Left renal pelvis (tissue), 4 donors: Measurements from ENCODE around the gene SPATA33. TPM values are rescaled to one million over a fixed set of nuclear protein-coding genes. Genes with fewer than 3 reads are reported as not detected.
"Not testable (repeated sequence)": the region's sequence is repeated elsewhere in the genome, so short reads cannot be mapped to it uniquely, and the experiment has no call there.

Source experiments
- DNase-seq, 4 donors: peaks; one replicate each; pipeline ENCODE4 v3.0.0-alpha.2; 2013; ENCODE audit warnings: low read depth in 4 of 4, low spot score in 3 of 4
- polyA plus RNA-seq, 4 donors: library from polyadenylated mRNA; unstranded; fragments of 120-200 nt; gene quantifications; one replicate each; pipeline ENCODE4 v1.2.1, GENCODE V29; 2013; ENCODE audit not compliant: insufficient read length in 4 of 4

Gene SPATA33
- polyA plus RNA-seq, 4 donors = 7.6 to 16.4 (median 15.2) TPM

DNA sequence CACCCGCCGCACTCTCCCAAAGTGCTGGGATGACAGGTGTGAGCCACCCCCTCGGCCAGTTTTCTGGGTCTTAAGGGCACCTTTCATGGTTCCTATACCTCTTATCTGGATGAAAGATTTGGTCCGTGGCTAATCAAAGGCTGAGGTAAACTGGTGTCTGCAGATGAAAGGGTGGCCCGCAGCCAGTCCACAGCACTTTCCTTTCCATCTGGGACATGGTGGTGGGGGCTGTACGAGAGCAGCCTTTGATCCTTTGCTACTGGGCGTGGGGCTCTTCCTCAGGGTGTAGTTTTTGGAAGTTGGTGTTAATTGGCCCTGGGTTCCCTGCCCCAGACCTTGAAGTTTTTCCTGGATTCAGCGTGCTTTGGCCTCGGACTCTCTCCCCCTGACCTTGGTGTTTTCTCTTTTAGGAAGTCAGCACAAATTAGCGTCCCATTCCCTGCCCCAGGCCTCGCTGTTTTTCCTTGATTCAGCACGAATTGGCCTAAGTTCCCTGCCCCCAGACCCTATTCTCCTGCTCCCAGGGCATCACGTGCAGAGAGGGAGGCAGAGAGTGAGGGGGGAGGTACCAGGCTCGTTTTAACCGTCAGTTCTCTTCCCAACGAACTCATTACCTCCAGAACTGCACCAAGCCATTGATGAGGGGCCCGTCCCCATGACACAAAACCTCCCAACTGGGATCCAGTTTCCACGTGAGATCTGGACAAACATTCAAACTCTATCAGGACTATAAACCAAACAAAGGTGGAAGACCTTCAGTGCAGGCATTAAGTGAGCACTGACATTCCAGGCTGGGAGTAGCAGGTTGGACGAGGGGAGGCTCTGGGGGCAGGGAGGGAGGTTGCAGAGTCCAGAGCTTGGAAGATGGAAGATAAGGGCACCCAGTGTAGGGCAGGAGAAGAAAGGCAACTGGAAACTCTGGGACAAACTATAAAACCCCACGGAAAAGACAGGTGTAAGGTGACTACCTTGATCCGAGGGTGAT is 32.6 kb upstream of the SPATA33 start:
- no peak for DNase-seq

DNA sequence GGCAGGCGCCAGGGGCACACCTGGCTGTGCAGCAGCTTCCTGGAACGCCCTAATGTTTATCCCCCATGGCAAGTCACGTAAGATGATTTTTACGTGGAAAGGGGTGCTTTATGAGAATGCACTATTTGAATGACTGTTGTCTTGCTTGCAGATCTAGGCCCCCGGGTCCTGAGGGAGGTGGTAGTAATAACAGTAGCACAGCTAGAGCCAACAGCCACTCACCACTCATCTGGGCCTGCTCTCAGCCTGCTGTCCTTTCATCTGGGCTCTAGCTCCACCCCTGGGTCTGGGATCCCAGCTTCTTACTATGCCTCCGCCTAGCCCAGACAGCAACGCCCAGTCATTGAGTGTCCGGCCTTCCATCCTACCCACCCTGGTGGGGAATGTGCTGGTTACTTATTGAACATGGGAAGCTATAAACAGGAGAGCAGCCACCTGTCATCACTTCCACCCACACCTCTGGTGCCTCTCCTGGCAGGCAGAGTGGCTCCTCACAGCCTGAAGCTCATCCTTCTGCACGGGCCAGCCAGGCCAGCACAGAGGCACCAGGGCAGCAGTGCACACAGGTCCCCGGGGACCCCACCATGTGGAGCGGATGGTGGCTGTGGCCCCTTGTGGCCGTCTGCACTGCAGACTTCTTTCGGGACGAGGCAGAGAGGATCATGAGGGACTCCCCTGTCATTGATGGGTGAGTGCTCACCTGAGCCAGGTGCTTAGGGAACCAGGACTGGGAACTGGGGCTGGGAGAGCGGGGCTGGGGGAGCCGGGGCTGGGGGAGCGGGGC is 27.6 kb upstream of the SPATA33 start:
- no peak for DNase-seq

DNA sequence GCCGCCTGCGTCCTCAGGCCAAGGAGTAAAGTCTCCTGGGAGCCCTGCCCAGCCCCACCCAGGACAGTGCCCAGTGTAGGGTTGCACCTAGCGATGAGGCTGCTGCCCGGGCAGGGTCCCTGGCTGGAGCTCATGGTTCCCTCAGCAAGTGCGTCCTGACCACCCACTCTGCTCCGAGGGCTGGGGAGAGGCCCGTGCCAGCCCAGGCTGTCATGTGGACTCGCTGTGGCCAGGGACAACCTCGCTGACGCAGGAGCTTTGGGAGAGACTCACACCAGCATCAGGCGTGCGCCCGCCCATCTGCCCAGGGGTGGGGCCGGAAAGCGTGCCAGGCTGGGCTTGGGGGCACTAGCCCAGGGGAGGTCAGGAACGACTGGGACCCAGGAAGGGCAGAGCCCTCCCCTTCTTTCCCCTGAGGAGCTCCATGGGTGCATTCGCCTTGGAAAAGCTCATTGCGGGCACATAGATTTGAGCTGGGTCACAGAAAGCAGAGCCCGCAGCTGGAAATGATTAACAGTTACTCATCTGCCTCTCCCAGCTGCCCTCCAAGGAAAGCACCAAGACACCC is 24.5 kb upstream of the SPATA33 start:
- no peak for DNase-seq

DNA sequence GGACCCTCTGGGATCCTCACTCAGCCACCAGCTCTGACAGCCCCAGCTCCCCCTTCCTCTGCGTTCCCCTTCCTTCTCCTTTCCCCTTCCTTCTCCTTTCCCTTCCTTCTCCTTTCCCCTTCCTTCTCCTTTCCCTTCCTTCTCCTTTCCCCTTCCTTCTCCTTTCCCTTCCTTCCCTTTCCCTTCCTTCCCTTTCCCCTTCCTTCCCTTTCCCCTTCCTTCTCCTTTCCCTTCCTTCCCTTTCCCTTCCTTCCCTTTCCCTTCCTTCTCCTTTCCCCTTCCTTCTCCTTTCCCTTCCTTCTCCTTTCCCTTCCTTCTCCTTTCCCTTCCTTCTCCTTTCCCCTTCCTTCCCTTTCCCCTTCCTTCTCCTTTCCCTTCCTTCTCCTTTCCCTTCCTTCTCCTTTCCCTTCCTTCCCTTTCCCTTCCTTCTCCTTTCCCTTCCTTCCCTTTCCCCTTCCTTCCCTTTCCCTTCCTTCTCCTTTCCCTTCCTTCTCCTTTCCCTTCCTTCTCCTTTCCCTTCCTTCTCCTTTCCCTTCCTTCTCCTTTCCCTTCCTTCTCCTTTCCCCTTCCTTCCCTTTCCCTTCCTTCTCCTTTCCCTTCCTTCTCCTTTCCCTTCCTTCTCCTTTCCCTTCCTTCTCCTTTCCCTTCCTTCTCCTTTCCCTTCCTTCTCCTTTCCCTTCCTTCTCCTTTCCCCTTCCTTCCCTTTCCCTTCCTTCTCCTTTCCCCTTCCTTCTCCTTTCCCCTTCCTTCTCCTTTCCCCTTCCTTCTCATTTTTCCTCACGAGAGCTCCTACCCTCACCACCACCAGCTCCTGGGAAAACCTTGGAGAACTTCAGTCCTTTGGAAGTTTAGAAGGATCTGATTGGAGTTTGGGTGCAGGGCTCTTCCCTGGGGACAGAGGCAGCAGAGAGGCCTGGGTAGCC is 22.9 kb upstream of the SPATA33 start:
- not testable (repeated sequence) for DNase-seq

DNA sequence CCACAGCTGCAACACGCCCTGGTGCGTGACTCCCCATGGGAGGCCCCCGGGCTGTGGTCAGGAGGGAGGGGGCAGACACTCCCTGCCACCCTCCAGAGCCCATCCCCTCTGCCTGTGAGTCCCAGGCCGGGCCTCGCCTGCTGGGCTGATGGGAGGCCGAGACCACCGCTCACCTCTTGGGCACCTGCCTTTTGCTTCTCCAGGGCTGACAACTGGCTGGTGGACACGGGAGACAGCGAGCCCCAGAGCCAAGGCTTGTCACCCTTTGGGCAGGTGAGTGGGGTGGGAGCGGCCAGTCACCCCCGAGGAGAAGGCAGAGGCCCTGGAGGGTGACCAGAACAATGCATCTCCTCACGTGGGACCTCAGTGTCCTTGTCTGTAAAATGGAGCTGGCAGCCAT is 21.0 kb upstream of the SPATA33 start:
- DNase-seq = no peak

DNA sequence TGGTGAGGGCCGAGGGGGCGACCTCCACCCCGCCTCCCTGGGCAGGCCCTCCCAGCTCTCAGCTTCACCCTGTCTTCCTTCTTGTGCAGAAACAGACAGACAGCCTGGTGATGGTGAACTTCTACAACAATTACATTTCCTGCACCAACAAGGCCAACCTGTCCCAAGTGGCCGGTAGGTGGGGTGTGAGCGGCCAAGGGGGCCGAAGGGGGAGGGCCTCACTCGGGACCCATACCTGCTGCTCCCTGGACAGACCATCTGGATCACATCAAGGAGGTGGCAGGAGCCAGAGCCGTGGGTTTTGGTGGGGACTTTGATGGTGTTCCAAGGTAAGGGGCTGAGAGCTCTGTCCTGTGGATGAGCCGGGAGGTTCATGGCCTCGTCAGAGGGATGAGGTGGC is 20.3 kb upstream of the SPATA33 start:
- DNase-seq = no peak

DNA sequence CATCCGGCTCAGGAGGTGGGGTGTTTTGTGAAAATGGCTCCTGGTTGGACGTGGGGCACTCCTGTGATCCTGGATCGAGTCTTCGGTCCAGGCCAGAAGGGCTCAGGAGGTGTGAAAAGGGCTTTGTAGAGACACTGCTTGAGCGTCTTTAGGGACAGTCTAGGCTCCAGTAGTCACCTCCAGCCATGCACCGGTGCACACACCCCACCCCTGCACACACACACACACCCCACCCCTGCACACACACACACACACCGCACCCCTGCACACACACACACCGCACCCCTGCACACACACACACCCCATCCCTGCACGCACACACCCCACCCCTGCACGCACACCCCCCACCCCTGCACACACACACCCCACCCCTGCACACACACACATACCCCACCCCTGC is 19.2 kb upstream of the SPATA33 start:
- DNase-seq = no peak

DNA sequence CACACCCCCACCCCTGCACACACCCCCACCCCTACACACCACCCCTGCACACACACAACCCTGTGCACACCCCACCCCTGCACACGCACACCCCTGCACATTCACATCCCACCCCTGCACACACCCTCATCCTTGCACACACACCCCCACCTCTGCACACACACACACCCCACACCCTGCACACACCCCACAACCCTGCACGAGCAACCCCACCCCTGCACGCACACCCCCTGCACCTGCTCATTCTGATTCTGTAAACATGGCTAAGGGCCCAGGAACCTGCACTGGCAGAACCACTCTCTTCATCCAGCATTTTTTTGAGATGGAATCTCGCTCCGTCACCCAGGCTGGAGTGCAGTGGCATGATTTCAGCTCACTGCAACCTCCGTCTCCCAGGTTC is 18.3 kb upstream of the SPATA33 start:
- DNase-seq = no peak

DNA sequence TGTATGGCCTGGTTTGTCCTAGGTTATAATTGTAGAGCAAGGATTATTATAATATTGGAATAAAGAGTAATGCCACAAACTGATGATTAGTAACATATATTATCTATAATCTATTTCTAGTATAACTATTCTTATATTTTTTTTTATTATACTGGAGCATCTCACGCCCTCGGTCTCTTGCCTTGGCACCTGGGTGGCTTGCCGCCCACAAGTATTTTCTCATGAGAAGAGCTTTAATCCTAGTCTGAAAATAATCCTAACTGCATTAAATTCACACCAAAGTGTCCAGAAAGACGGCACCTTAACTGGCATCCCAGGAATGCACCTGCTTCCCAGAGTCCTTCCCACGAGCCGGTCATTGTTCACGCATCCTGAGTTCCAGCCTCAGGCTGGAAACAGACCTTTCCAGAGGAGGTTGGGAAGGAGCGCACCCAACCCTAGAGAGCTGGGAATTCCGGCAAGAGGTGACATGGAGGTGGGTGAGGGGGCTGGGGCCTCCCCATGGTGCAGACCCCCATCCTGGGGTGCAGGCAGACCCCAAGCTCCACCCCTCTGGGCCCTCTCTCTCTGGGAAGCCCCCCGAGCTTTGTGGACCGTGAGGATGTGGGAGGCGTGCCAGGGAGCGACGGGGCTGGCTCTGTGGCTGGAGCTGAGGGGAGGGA is 16.0 kb upstream of the SPATA33 start:
- no peak for DNase-seq

DNA sequence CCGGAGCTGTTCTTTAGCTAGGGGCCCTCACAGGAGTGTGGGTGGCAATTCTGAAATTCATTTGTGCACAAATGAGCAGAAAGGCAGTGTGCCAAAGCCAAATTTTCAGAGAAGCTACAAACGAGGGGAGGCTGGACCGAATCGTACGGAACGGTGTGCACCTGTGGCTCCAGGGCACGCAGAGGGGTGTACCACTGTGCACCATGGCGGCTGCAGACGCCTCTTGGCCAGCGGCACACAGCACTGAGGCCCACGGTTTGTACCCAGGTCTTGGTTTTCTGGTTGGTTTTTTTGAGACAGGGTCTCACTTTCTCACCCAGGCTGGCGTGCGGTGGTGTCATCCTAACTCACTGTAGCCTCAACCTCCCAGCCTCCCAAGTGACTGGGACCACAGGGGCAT is 15.1 kb upstream of the SPATA33 start:
- DNase-seq = no peak

DNA sequence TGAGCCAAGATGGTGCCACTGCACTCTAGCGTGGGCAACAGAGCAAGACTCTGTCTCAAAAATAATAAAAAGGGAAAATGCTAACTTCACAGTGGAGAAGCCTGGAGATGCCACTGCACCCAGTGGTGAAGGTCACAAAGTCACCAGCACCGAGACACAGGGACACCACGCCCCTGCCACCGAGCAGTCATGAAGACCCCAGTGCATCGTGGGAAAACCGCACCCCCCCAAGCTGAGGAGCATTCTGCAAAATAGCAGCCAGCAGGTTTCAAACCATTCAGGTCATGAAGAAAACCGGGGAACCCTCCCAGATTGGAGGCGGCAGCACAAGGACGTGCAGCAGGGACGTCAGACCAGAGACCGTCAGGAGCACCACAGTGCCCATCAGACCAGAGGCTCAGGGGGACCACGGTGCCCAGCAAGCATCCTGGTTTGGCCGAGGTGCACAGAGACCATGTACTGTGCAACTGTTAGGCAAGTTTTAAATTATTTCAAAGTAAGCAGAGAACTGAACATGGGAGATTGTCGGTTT is 13.8 kb upstream of the SPATA33 start:
- no peak for DNase-seq

DNA sequence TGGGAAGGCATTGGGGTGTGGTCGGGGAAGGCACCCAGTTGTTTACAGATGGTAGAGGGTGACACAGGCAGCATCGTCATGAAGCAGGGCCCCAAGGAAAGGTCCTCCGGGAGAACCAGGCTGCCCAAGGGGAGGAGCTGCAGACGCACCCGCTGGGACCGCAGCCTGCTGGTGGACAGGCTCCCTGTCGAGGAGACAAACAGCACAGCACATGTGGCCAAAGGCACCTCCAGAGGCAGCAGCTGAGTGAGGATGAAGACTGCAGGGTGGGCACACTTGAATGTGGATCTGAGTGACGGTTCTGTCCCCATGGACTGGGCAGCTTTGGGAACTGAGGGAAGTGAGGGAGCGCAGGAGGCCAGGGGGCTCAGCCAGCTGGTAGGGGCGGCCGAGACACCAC is 12.5 kb upstream of the SPATA33 start:
- DNase-seq = no peak

DNA sequence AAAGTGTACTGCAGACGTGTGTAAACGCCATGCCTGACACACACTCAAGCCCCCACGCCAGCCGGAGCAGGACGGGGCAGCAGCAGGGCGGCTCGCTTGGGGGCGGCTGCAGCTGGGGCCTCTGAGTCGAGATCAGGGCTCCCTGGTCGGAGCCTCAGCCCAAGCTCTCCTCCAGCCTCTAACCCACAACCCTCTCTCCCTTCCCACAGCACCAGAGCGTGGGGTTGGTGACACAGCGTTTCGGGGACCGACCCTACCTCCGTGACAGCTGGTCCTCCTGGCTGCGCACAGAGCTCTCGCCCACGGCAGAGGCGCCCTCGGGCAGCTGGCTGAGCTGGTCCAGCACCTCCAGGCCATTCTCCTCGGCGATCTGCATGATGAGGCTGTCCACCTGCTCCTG is 11.4 kb upstream of the SPATA33 start:
- no peak for DNase-seq

DNA sequence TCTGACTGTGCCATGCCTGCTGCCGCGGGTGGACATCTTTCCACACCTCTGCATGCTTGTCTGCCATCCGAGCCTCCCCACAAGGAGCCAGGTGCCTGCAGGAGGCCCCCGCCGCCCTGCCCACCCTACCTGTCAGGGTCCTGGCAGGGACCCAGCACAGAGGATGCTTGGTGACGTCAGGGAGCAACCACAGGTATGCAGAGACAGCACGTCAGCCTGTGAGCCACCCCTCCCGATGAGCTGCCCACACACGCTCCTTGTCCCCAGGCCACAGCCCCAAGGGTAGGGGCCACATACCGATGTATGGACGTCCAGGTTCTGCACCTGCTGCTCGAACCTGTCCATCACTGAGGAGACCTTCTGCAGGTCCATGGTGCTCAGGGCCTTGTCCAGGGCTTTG is 10.7 kb upstream of the SPATA33 start:
- DNase-seq = no peak

DNA sequence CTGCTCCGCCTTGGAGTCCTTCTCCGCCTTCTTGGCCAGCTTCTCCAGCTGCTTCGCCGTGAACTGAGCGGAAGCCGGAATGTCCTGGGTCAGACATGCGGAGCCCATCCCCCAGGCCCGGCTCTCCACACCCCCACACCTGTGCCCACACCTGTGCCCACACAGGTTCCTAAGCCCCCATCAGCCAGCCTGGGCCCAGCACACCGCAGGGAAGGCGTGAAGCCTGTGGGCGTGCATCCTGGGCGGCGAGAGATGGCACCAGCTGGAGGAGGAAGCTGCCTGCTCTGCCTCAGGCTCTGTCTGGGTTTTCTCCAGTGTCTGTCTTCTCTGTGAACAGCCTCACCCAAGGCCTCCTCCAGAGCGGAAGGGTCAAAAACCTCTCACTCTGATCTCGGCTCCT is 6.1 kb upstream of the SPATA33 start:
- DNase-seq = no peak

DNA sequence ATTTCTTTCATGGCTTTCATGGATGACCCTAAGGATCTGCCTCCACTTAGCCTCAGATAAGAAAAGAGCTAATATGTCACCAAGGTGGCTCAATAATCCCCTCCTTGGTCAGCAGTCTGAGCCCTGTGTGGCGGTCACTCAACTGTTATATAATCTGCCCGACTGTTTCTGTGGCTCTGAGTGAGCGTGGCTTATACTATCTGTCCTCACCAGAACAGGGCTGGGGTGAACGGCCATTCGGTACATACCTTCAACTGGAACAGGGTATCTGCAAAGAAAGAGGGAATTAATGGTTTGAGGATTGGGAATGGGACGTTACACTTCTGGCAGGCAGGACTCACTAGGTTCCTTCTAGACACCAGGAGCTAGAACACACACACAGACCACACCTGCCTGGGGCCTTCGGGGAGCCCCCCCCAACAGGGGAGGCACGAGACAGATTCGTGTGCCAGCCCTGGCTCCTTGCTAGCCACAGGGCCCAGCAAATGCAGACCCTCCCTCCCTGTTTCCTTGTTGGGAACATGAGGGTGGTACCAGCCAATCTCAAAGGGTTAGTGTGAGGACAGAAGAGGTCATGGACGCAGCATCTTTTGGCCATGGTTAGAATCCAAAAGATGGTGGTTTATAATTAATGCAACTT is 3.9 kb upstream of the SPATA33 start:
- no peak for DNase-seq

DNA sequence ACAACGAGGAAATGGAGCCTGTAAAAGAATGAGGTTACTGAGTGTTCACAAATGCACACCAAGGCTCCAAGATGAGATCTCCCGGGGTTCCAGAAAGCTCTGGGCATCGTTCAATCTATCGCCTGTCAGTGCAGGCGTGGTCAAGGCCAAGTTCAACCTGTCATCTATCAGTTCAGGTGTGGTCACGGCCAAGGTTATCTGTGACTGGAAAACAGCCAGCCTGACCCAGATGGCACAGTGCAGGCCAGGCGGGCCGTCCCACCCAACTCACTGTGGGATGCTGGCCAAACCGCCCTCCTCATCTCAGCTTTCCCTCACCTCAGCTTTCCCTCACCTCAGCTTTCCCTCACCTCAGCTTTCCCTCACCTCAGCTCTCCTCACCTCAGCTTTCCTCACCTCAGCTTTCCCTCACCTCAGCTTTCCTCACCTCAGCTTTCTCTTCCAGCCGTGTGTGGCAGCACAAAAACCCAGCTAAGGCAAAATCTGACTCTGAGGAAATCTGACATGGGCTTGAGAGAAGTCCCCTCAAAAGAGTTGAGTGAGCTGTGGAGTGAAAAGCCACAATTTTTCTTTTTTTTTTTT is 2.5 kb upstream of the SPATA33 start:
- DNase-seq = no peak

DNA sequence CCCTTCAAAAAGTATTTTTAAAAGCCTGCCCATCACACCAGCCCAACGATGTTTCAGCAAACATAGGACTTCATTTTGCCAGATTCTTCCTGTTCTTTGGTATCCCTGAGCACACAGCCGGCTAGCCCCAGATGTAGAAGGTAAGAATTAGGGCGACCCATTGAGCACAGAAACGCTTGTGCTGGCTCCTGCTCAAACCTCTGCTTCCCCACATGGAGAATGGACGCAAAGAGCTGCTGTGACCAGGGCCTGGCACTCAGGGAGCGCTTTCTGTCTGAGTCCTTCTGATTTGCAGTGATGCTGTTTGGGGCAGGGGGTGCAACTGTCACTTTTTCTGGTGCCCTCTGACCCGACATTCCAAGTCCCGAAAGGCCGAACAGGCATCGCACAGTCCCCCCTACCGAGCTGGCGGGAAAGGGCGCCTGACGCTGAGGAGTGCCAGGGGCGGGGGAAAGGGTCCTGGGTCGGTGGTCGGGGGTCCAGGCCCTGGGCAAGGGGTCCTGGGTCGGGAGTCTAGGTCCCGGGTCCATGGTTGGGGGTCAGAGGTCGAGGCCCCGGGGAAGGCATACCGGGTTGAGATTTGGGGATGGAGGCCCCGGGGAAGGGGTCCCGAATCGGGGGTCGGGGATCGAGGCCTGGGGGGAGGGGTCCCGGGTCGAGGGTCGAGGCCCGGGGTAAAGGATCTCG is 1.1 kb upstream of the SPATA33 start:
- DNase-seq = no peak
